Measurements from ENCODE around the gene SAMD4A.

SAMD4A gene

DNA sequence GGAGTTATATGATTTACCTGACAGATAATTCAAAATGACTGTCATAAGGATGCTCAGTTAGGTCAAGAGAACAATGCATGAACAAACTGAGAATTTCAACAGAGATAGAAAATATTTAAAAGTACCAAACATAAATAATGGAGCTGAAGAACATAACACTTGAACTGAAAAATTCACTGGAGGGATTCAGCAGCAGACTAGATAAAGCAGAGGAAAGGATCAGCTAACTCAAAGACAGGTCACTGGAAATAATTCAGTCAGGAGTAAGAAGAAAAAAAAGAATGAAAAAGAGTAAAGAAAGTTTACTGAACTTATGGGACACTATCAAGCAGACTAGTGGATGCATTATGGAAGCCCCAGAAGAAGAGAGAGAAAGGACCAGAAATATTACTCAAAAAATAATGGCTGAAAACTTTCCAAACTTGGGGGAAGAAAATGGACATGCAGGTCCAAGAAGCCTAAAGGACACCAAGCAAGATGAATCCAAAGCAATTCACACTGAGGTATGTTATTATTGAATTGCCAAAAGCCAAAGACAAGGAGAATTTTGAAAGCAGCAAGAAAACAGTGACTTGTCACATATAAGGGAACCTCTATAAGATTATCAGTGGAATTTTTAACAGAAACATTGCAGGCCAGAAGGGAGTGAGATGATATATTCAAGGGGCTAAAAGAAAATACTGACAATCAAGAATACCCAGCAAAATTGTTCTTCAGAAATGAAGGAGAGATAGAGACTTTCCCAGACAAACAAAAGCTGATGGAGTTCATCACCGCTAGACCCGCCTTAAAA lies 257.0 kb downstream of the SAMD4A start:
- no peak for DNase-seq (ENCODE audit: low read depth in 2 of 2)

DNA sequence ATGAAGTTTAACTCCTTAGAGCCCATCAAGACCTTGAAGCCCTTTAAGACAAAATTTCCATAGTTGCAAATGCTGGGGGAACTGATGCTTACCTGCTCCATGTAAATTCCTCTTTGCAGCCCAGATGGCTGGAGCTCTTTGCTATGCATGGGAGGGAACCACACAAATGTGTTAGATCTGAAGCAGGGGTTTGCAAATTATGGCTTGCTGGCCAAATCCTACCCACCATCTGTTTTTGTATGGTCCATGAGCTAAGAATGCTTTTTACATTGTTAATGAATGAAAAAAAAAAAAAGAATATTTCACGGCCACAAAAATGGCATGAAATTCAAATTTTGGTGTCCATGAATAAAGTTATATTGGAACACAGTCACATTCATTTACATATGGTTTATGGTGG lies 261.1 kb downstream of the SAMD4A start:
- no peak for DNase-seq (ENCODE audit: low read depth in 2 of 2)

DNA sequence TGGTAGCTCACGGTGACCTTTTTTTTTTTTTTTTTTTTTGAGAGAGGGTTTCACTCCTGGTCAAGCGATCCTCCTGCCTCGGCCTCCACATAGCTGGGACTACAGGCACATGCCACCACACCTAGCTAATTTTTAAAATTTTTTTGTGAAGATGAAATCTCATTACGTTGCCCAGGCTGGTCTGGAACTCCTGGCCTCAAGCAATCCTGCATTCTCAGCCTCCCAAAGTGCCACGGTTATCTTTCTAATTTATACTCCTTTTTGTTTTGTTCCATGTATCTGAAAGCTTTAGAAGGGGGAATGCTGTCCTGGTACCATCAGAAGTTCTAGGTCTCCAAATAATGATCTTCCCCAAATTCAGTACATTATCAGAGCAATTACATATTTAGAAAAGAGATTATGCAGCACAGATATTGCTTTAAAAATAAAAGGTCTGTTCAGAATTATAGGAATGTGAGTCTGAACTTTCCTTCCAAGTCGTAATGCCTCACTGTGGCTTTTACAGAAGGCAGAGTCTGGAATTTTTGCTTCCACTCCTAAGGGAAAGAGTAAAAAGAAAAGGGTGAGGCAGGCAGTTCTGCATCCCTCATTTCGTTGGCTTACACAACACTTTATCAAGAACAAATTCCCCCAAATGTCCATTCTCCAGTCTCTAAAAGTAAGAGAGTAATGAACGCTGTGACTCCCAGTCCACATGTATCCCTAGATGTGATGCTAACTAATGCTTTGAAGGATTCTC lies 262.7 kb downstream of the SAMD4A start:
- DNase-seq (ENCODE audit: low read depth in 2 of 2) = no peak

DNA sequence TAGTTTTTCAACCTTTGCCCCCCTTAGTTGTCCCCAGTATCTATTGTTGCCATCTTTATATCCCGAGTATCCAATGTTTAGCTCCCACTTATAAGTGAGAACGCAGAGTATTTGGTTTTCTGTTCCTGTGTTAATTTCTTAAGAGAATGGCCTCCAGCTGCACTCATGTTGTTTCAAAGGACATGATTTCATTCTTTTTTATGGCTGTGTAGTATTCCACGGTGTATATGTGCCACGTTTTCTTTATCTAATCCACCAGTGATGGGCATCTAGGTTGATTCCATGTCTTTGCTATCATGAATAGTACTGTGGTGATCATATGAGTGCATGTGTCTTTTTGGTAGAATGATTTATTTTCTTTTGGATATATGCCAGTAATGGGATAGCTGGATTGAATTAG lies 263.7 kb downstream of the SAMD4A start:
- DNase-seq (ENCODE audit: low read depth in 2 of 2) = no peak

DNA sequence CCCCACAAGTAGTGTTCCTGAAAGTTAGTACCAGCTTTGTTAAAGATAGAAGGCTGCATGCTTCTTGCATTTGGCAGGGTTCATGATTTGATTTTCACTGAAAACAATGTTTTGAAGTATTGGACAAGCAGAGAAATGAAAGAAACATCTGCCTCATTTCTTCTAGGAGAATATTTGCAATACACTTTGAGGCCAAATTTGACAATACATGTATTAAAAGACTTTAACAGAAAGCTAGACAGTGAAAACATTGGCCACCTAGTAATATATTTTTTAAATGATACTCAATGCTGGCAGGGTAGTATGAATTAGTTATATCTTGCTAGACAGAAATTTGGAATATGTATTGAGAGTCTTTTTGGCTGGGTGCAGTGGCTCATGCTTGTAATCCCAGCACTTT lies 267.2 kb downstream of the SAMD4A start:
- DNase-seq (ENCODE audit: low read depth in 2 of 2) = no peak

DNA sequence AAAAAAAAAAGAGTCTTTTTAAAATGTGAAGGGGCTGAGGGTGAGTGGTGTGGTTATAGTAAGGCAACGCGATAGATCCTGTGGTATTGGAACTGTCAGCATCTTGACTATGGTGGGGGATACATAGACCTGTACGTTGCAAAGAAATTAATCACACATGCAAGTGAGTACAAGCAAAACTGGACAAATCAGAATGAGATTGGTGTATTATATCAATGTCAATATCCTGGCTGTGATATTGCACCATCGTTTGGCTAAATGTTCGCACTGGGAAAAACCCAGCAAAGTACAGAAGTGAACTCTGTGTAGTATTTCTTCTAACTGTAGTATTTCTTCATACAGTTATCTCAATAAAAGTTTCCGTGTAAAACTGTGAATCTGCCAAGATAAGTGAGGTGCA lies 267.8 kb downstream of the SAMD4A start:
- DNase-seq (ENCODE audit: low read depth in 2 of 2) = no peak

DNA sequence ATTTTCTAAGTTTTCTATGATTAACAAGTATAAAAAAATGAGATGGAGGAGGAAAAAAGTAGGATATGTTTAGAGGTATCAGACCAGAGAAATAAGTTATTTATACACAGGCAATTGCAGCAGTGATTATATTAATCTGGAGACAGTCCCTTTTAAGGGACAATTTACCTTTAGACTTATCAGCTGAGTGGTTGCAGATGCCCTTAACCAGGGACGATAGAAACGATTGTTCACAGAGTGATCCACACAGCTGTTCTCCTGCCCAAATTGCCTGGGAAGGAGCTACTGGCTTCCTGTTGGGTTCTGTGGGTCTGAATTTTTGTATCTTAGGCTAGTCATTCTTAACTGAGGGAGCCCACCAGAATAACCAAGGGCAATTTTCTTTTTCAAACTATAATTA lies 269.3 kb downstream of the SAMD4A start:
- no peak for DNase-seq (ENCODE audit: low read depth in 2 of 2)

DNA sequence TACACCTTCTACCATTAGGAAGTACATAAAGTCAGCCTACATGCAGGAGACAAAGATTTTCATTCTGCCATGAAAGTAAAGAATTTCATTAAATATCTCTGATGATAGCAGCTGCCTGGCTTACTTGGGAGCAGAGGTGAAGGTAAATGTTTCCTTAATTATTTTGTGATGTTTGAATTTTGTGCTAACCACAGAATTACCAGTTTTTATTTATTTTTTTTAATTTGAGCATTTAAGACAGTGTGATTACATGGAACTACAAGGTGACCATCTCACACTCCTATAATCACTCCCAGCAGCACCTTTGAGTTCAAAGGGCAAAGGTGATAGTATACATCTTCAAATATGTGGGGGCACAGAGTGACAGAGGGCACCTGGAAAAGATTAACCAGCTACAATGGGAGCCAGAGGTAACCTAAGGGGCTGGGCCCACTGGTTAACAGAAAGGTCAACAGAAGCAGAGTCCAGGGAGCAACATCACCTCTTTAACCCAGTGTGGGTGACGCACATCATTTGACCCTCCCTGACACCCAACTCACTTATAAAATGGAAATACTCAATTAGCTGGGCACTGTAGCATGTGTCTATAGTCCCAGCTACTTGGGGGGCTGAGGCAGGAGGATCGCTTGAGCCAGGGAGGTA lies 270.7 kb downstream of the SAMD4A start:
- DNase-seq (ENCODE audit: low read depth in 2 of 2) = no peak

DNA sequence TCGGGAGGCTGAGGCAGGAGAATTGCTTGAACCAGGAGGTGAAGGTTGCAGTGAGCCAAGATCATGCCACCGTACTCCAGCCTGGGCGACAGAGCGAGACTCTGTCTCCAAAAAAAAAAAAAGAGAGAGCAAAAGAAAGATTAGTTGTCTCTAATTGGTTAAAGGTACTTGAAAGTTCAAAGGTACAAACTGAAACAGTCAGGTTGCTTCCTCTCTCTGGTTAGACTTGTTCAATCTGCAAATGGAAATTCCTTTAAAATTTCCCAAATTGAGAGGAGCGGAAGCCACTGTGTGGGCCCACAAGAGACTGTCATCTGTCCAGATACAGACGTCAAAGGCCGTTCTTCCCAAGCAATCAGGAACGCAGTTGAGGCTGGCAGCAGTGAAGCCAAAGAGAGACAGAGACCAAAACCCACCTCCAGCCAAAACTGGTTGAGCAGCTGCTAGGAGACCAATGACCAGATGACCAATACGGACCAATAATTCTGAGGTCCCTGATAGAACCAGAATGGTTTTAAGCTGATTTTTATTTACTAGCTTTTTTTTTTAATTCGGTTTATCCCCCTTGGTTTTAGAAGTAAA lies 272.1 kb downstream of the SAMD4A start:
- DNase-seq (ENCODE audit: low read depth in 2 of 2) = no peak

DNA sequence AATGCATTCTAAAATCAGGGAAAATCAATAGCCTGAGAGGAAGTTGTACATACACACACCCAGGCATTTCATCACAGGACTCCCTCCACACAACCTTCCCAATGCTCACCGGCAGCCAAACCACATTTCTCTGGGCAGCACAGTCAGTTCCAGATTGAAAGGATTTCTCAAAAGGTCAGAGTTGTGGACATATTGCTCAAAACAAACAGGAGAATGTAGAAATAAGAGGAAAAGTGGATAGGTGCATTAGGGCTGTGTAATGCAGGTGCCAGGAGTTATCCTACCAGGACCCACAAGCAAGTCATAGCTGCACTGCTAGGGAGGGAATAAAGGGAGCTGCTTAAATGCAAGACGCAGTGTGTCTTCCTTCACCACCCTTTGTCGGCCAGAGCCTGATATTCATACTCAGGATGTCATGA lies 272.8 kb downstream of the SAMD4A start:
- DNase-seq (ENCODE audit: low read depth in 2 of 2) = no peak

DNA sequence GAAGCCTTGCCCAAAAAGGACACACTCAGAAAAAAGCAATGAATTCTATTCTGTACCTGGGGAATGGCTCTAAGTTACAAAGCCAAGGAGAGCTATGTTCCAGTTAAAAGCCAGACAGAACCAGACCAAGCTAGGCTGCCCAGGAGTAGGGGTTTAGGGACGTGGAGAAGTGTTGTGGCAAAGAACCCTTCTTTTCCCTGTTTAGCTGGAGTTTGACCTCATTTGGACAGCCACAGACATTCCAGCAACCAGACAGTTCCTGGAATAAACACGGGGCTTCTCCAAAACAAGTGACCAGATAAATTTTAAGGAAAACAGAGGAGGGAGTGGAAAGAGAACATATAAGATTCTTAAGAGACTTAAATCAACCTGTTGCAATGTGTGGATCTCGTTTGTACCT lies 273.4 kb downstream of the SAMD4A start:
- DNase-seq (ENCODE audit: low read depth in 2 of 2) = no peak

DNA sequence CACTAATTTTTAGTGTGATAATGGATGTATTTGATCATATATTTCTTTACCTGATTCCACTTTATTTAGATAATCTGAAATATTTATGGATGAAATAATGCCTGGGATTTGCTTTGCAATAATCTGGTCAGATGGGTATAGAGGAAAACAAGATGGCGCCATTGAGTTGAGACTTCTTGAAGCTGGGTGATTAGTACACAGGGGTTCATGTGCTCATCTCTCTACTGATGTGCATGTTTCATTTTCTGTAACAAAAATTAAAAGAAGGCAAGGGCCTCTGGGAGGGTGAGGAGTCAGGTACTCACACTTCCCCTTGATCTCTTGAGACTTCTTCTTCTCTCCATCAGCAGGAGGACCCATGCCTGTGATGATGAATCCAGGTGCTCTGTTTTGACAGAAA lies 273.9 kb downstream of the SAMD4A start:
- no peak for DNase-seq (ENCODE audit: low read depth in 2 of 2)

Measured in fibroblast of skin of left quadriceps (primary cell).